GM21447 (cell line): ENCODE results near the gene LKAAEAR1.
"Not testable (repeated sequence)": the region's sequence is repeated elsewhere in the genome, so short reads cannot be mapped to it uniquely, and the experiment has no call there.

Experiments used
- ATAC-seq: cut with Tn5 transposase; IDR thresholded peaks from one replicate; pipeline ENCODE4 v1.9.1; 2021; ENCODE audit not compliant: unreplicated experiment

Gene LKAAEAR1, protein sequence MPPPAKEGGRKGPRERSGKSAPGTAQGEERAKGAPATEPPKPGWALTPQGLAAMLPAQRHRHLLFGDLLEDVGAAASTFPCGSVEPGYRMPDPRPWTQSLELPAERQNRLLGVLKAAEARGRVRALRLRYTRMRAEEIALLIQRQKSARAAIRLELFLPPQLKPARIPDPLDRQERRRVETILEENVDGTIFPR

GRCh38 chr20:64083804-64084684 lies at the start of gene LKAAEAR1:
TSS of gene LKAAEAR1 (minus strand) at chr20:64084398. CDS start at chr20:64084219, 179 bp downstream.
- ATAC-seq = no peak

DNA sequence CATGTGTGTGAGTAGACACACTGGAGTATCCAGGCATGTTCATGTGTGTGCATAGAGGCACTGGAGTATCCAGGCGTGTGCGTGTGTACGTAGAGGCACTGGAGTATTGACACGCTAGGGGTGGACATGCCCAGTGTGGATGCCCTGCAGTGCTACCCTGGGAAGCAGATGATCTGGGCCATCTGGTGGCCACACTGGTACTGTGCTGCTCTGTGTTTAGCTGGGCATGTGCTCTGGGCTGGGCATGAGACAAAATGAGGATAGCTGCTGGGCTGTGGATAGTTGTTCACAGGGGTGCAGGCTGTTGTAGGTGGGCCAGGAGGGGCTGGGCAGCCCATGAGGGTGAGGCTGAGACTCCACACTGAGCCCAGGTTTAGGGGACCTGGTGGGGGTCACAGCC lies 47.2 kb upstream of the LKAAEAR1 start:
- no peak for ATAC-seq

DNA sequence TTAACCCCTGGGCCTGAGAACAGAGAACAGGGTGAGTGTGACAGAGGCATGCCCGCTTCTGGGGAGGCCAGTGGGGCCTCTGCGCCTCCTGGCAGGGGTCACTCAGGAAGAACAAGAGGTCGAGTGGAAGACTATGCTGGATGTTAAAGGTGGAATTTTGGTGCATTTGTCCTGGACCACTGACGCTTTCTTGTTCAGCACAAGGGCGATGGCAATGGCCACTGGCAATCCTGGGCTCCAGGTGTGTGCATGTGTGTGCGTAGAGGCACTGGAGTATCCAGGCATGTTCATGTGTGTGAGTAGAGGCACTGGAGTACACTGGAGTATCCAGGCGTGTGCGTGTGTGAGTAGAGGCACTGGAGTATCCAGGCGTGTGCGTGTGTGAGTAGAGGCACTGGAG lies 46.7 kb upstream of the LKAAEAR1 start:
- no peak for ATAC-seq

DNA sequence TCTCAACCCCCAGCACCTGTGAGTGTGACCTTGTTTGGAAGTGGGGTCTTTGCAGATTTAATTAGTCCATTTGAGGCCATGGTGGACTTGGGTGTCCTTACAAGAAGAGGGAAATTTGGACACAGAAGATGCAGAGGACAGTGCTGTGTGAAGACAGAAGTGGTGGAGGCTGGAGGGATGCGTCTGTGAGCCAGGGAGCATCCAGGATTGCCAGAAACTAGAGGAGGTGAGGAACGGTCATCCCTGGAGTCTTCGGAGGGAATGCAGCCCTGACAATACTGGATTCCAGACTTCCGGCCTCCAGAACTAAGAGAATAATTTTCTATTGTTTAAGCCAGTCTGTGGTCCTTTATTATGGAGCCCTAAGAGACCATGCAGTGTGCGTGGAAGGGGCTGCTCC lies 46.1 kb upstream of the LKAAEAR1 start:
- ATAC-seq = no peak

DNA sequence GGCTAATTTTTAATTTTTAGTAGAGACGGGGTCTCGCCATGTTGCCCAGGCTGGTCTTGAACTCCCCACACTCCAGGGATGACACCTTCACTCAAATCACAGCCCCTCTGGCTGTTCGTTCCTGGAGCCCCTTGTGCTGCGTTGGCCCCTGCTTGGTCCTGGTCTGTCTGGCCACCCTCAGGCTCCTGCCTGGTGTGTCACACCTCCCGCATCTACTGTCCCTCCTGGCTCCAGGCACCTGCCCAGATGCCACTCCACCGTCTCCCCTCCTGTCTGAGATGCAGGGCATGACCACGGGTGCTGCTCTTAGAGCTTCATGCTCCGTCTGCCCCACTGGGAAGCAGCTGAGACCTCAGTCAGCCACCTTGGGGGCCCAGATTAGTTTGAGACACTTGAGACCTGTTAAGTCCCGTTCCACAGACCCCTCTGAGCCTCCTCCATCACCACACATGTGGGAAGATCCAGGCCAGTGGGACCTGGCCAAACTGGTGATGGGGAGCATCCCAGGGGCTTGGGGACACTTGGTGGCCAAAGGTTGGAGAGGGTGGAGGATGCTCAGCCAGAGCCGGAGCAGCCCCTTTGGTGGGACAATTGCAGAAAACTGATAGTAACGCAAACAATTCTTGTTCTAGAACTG lies 45.1 kb upstream of the LKAAEAR1 start:
- no peak for ATAC-seq

- not testable (repeated sequence) for ATAC-seq
These were observed 39.3 kb upstream of the LKAAEAR1 start for GRCh38 chr20:64123517-64123916.

DNA sequence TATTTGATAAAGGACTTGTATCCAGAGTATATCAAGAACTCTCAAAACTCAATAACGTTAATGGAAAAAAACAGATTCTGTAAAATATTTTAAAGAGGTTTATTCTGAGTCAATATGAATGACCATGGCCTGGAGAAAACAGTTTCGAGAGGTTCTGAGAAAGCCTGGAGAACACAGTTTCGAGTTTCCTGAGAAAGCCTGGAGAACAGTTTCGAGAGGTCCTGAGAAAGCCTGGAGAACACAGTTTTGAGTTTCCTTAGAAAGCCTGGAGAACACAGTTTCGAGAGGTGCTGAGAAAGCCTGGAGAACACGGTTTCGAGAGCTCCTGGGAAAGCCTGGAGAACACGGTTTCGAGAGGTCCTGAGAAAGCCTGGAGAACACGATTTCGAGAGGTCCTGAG lies 38.7 kb upstream of the LKAAEAR1 start:
- not testable (repeated sequence) for ATAC-seq

GRCh38 chr20:64121586-64121985 lies 37.4 kb upstream of the LKAAEAR1 start:
- no peak for ATAC-seq

- no peak for ATAC-seq
These were observed 35.6 kb upstream of the LKAAEAR1 start for GRCh38 chr20:64119681-64120341.

GRCh38 chr20:64119301-64119680 lies 35.1 kb upstream of the LKAAEAR1 start:
- ATAC-seq = no peak

- ATAC-seq = not testable (repeated sequence)
These were observed 33.2 kb upstream of the LKAAEAR1 start for GRCh38 chr20:64117432-64117777.

GRCh38 chr20:64116541-64117431 lies 32.6 kb upstream of the LKAAEAR1 start:
- no peak for ATAC-seq

DNA sequence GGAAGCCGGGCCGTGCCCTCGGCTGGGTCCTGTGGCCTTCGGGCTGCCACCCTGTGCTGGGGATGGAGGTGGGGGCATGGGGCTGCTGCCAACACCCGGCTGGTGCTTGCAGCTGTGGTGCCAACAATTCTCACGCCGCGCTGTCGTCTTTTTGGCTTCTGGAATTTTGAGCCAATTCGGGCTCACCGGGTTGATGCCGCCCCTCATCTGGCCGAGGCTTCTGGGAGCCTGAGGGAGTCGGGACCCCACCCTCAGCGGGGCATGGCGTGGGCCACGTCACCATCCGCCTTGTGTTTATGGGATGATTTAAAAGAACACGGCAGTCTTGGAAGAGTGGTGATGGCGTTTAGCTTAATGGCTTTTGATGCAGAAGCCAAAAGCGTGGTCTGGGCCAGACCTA lies 31.8 kb upstream of the LKAAEAR1 start:
- ATAC-seq = no peak

DNA sequence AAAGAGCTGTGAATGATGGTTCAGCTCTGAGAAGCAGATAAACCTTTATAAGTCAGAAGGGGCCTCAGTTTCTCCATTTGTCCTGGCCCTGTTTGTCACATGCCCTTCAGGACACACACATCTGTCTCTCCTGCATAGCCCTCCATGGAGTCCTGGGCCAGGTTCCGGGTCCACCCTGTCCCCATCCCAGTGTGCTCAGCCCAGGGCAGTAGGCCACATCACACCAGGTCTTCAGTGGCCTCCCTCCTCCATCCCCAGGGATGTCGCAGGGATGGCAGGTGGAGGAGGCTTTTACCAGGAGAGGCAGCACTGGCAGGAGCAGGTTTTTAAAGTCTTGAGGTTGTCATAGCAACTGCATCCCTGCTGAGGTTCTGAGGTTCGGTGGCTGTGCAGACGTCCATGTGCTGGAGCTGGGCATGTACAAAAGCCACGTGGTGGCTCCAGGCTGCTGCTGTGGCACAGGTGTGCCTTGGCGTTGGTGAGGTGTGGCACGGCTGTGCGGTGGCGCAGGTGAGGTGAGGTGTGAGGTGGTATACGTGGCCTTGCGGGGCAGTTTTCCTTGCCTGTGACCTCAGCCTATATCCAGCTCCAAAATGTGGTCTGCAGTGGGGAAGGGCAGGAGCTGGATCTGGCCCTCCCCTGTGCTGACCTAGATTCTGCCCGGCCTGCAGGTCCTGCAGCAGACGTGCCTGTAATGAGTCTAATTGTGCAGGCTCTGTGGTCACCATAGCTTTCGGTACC lies 31.1 kb upstream of the LKAAEAR1 start:
- ATAC-seq = no peak

- ATAC-seq = no peak
These were observed 30.3 kb upstream of the LKAAEAR1 start for GRCh38 chr20:64114356-64114971.

- ATAC-seq = no peak
These were observed 29.7 kb upstream of the LKAAEAR1 start for GRCh38 chr20:64113796-64114355.

DNA sequence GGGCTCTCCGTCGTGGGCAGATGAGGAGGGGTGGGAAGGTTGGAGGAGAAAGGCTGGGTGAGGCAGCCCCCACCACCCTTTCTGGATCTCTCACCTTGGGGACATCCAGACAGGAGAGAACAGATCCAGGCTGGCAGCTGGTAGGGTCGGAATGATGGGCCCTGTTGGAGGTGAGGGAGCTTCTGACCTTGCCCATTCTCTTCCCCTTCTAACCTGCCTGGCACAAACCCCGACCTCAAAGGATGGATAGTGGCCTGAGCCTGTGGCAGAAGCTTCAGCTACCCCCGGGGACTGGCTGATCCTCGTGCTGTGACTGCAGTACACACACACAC lies 29.2 kb upstream of the LKAAEAR1 start:
- no peak for ATAC-seq

- no peak for ATAC-seq
These were observed 28.7 kb upstream of the LKAAEAR1 start for GRCh38 chr20:64112691-64113443.
